GM23248 (cell line): ENCODE results near the gene DOCK3.
"Not testable (repeated sequence)": the region's sequence is repeated elsewhere in the genome, so short reads cannot be mapped to it uniquely, and the experiment has no call there.

Experiments used
- EZH2 ChIP-seq: fragments of 200-600 bp; sonication (generic); IDR thresholded peaks from 2 replicates; pipeline ENCODE4 v1.6.1; 2018; ENCODE audit warnings: antibody characterized with exemption, mild to moderate bottlenecking; ENCODE audit not compliant: insufficient read depth, poor library complexity, severe bottlenecking
- EZH2phosphoT487 ChIP-seq: fragments of 200-600 bp; sonication (generic); IDR thresholded peaks from 2 replicates; pipeline ENCODE4 v1.6.1; 2018; ENCODE audit warnings: antibody characterized with exemption, moderate library complexity, mild to moderate bottlenecking, low read depth; ENCODE audit not compliant: insufficient read depth

- not testable (repeated sequence) for TF ChIP-seq EZH2, EZH2phosphoT487
These were observed 8.9 kb upstream of the DOCK3 start for GRCh38 chr3:50665841-50666115.
